Epithelial cell of prostate (primary cell): Measurements from ENCODE around the gene PCDHB1.

Experiments
- DNase-seq: peaks from one replicate; pipeline ENCODE4 v3.0.0-alpha.2; 2011; ENCODE audit warnings: low read depth, low spot score
- H3K27ac ChIP-seq: fragments of 450-650 bp; 2 replicates; pipeline ENCODE4 v1.5.1; 2017; ENCODE audit warnings: mild to moderate bottlenecking

PCDHB1 gene, protein sequence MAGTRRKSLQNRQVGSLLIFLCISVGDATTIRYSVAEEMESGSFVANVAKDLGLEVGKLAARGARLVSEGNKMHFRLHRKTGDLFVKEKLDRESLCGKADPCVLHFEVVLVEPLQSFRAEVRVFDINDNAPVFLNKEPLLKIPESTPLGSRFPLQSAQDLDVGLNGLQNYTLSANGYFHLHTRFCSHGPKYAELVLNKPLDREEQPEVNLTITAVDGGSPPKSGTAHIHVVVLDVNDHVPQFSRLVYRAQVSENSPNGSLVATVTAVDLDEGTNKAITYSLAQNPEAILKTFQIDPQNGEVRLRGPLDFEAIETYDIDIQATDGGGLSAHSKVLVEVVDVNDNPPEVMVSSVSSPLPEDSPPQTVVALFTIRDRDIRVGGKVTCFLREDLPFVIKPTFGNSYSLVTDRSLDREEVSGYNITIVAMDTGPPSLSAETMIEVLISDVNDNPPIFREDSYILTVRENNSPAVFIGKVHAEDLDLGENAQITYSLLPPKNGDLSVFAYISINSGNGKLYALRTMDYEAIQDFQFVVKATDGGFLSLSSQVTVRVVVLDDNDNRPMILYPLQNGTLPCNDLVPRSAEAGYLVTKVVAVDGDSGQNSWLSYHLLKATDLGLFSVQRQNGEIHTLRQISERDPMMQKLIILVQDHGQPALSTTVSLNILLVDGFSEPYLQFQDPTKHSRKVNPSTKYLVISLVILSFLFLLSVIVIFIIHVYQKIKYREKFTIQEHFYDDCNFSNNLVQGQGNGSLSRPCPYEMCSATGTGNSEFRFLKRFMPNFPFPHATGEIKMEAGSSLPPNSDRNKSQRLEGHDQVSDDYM

DNA sequence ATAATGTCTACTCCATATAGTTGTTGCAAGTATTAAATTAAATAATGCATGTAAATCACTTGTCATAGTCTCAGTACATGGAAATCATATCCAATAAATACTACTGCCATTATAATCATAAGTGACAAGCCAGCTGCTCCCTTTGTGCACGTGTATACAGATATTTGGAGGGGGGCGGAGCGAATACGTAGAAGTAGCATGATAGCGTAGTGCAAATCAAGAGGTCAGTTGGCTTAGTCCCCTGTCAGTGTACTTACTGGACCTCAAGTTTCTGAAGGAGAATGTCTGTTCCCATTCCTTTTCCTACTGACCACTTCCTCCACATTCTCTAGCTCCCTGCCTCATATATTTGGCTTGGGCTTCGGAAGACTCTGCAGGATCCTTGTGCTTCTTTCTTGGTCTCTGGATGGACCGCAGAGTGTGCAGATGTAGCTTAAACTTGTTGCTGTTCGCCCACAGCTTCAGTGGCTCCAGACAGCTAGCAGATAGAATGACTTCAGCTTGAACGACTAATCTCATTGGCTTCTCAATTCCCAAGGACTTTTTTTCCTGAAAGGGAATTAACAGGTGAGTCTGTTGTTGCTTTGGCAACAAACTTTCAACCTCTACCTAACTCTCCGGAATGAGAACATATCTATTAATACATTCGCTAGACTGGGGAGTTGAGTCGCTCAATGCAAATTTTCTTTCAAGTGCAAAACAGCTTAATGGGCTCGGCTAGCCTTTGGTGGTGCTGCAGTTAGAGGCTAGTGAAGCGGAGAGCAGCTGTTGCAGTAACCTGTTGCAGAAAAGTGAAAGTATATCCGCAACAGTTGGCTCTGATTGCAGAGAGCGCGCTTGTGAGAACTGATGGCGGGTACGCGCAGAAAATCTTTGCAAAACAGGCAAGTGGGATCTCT is at the start of gene PCDHB1:
Gene PCDHB1 (plus strand): TSS at position 753 of the 899 bp plus-strand sequence. CDS start 97 bp downstream, at position 850.
- DNase-seq = no peak
- H3K27ac ChIP-seq = no peak within 1 kb of the TSS

DNA sequence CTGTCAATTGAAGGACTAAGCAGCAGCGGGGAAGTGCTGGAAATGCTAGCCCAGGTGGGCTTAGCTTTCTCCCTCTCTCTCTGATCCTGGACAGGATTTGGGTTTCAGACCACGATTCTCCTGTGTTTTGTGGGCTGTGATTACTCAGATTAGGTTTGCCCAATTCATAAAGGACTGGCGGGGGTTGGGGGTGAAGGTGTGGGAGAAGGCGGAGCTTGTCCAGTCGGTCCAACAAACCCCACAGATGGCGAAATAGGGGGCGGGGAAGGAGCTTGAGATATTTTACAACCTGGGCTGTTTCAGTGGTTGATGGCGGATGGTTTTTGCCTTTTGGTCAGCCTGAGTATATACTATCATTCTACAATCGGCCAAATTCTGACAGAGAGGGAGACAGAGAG is 49.7 kb upstream of the PCDHB1 start:
- peak overlapping the region; percentile 96 for H3K27ac ChIP-seq
- no peak for DNase-seq

DNA sequence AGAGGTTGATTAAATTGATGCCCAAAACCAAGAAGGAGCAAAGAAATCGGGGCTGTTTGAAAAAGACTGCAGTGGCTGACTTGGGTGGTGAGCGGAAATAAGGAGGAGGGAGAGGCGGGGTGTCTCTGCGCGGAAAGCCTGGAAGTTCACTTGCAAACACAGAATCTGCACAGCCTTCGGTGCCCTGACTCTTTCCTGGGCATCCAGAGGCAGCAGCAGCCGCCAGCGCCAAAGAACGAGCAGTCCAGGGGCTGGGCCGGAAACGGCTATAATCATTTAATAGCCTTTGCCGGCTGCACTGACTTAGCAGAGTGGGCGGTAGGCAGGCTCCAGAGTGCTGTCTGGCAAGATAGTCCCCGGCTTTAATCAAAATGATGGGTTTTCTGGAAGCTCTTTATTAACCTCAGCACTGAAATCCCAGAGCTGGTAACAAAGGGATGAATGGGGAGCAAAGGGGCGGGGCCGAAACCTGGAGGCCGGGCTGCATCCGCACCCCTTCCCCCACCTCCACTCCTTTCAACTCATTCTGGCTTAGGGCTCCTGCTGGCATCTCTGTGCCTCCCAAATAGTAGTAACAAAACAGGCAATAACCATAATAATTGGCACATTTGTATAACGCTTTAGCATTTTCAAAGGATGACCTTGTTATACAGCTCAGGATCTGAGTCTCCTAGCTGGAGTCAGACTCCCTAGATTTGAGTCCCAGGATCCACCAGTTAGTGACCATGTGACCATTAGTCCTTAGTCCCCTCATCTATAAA is 49.1 kb upstream of the PCDHB1 start:
- peak overlapping the region; percentile 96 for H3K27ac ChIP-seq
- DNase-seq = no peak

DNA sequence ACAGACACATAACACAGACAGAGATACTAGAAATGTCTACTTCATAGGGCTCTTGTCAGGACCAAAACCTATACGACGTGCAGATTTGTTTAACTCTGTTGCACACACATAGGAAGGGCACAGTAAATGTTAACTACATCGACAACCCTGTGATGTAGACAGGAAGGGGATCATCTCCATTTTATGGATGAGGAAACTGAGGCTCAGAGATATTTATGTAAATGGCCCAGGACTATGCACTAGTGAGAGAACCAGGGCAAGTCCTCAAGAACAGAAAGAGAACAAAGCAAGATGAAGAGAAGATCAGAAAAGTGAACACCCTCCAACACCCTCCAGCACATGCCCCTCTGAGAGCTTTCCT is 48.6 kb upstream of the PCDHB1 start:
- peak overlapping the region; percentile 96 for H3K27ac ChIP-seq
- no peak for DNase-seq

DNA sequence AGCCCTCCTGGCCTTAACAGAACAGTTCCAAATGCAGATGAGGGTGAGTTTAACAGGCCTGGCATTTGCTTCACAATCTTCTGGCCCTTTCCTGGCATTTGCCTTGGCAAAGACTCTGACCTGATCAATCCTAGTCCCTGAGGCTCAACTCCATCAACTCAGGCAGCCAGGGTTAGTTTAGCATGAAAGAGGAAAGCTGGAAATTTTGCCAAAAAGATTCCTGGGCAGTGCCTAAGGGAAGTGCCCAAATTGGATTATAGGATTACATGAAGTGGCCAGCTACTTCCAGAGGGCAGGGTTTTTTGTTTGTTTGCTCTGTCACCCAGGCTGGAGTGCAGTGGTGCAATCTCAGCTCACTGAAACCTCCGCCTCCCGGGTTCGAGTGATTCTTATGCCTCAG is 48.1 kb upstream of the PCDHB1 start:
- peak overlapping the region; percentile 96 for H3K27ac ChIP-seq
- no peak for DNase-seq

DNA sequence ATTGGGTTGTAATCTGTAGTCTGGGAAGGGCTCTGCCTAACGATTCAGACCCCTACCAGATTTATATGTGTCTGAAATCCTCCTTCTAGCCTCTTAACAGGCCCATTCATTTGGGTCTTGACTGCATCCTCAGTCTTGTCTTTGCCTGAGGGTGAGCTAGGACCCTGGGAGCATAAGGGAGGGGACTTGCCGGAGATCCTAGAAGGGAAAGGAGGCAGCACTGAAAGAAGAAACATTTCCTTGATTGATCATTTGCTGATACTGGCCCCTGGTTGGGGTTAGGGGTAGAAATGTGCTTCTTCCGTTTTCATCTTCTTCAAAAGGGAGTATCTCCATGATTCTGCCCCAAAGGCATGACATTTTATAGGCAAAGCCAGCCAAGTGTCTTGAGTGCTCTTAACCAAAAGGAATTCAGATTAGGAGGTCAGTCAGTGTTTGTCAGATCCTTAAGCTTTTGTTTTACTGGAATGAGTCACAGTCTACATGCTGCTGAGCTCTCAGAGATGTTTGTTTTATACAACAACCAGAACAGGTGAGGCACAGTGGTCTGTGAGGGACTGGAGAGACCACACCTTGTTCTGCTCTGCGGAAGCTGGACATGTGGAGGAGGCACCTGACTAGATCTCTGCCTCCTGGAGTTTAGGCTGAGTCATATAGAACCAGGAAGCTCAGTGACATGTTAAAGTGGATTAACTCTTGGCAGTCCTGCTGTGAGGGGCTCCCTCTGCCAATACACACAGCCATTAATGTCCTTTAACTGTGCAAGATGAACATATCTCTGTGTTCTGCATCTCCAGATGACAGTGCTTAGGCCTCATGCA is 47.2 kb upstream of the PCDHB1 start:
- peak; percentile 98 for DNase-seq
- H3K27ac ChIP-seq = peak overlapping the region; percentile 96

DNA sequence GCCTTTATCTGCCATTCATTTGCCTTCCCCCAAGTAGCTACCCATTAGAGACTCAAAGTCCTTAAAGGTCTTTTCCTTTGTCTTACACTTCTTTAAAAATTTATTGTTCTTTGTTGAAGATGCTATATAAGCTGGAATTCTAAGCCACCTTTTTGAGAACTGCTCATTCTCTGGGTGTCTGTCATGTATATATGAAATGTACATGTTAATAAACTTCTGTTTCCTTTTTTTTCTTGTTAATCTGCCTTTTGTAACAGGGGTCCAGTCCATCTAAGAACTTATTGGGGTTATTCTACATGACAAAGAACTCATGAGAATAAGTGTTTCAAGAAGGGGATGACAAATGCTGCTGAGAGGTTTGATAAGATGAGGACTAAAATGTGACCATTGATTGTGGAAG is 43.4 kb upstream of the PCDHB1 start:
- H3K27ac ChIP-seq = no peak overlapping the region
- DNase-seq = no peak

DNA sequence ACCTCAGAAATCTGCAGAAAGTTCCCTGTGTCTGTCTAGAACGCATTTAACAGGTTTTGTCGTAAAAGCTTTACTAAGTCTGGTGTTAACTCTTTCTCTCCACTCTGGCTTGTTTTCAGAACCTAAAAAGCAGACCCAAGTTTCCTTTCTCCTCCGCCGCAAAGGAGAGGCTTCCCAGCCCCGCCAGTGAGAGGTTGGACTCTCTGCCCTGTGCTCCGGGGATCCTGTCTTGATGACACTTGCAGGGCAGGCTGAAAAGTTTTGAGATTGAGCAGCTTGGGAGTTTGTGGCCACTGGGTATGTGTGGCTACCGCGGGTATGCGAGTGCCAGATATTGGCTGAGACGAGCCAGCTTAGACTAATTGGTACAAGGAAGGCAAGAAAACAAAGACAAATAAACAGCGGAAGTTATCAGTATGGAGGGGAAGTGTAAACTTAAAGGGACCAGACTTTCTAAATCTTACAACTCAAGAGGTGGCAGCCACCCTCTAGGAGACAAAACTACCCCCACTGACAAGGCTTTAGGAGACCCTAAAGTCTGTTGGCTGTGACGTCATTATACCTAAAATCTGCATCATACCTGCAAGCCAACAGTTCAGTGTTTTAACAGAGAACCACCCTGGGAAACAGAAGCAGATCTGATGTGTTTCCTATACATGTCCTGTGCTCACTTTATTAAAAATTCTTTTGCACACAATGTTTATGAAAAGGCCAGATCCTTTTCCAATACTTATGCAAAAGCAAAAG is 41.0 kb upstream of the PCDHB1 start:
- H3K27ac ChIP-seq = no peak overlapping the region
- no peak for DNase-seq

DNA sequence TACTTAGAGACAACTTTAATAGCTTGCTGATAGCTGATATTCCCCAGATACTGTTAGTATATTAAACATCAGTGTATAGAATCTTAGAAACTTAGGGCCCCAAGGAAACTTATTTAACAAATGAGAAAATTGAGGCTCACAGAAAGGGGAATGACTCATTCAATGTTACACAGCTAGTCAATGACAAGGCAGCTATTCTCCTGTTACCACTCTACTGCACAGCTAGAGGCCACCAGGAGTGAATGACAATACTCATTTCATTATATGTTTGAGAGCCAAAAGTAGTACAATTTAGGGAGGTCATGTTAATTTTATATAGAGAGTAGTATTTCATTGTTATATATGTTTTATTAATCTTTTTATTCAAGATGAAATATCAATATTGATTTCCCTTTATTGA is 33.2 kb upstream of the PCDHB1 start:
- no peak for DNase-seq
- no peak overlapping the region for H3K27ac ChIP-seq

DNA sequence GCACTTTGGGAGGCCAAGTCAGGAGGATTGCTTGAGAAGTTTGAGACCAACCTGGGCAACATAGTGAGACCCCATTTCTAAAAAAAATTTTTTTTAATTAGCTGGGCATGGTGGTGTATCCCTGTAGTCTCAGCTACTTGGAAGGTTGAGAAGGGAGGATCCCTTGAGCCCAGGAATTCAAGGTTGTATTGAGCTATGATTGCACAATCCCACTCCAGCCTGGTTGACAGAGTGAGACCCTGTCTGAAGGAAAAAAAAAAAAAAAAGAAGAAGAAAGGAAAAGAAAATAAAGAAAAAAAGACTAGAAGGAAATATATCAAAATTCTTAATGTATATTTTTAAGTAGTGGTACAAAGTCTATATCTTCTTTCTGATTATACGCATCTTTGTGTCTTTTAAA is 28.8 kb upstream of the PCDHB1 start:
- DNase-seq = no peak
- no peak overlapping the region for H3K27ac ChIP-seq

DNA sequence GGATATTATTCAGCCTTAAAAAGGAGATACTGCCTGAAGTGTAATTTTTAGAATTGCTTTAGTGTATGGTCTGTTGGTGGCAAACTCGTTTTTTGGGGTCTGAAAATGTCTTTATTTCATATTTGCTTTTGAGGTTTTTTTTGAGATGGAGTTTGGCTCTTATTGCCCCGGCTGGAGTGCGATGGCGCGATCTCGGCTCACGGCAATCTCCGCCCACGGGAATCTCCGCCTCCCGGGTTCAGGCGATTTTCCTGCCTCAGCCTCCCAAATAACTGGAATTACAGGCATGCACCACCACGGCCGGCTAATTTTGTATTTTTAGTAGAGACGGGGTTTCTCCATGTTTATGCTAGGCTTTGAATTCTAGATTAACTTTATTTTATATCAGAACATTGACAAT is 20.2 kb upstream of the PCDHB1 start:
- no peak for DNase-seq
- no peak overlapping the region for H3K27ac ChIP-seq

DNA sequence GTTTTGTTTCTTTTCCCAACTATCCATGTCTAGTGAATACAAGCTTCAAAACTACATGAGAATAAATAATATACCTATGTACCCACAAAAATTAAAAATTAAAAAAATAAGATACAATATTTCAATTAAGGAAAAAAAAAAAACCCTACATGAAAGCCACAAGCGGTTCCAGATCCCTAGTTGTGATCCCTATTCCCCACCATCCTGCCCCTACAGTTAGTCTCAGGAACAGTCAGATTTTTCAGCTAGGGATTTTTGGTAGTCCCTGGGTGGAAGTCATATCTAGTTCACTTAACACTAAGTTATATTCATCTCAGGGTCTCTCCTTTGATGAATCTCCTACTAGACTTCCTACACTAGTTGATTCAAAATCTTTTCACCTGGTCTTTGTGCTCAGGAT is 18.5 kb upstream of the PCDHB1 start:
- H3K27ac ChIP-seq = no peak overlapping the region
- no peak for DNase-seq

DNA sequence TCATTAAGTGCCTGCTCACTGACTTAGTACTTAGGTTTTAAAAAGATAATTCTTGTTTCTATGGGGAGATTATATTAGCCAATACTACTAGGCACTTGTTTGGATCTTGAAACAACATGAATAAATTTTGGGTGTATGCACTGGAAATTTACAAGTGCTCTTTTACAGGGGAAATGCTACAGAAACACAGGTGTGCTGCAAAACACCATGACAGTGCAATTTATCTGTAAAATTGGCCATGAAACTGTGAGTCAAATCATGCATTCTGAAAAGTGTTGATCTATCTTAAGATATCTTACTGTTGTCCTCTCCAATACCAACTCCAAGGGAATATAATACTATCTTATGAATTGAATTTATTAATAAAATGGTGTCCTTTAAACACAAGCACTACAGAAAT is 12.1 kb upstream of the PCDHB1 start:
- H3K27ac ChIP-seq = no peak overlapping the region
- no peak for DNase-seq

DNA sequence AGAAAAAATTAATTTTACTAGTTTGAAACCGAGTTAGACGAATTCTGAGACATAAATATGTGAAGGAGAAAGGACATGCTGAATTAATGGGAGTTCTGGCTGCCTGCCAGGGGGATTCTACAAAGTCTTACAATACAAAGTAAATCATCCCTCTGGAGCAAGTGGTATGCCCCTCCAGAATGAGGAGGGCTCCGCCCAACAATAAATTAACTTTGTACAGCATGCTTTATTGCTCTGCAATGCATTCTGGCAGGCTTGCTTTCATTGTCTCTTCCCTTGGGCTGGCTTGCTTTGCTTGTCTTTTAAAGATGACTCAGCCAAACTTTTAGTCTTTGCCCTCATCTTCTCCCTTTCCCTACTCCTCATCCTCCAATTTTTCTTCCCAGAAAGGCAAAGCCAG is 11.7 kb upstream of the PCDHB1 start:
- DNase-seq = no peak
- no peak overlapping the region for H3K27ac ChIP-seq

DNA sequence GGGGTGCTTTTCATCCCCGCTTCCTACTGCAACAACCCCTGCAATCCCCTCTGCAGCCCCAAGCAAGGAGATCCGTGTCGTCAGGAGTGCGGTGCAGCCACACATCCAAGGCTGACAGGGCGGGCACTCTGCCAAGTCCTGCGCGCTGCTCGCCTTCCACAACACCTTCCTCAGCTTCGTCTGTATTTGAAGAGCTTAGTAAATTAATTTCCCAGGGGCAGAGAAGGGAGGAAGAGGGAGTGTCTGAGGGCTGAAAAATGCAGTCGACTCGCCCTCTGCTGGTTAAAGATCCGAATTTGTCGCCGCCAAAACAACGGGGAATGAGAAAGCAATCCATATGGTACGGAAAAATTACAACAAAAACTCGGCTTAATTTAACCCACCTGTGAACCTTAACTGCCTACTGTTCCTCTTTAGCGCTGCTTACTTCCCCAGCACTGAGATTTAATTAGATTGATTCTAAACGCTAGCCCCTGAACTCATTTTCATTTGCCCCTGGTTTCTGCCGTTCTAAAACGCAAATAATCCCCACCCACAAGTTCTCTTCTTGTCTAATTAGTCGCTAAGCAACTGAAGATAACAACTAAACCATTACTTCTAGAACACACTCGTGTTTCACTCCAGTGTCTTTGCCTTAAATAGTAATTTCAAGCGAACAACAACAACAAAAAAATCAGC is 10.9 kb upstream of the PCDHB1 start:
- H3K27ac ChIP-seq = peak overlapping the region; percentile 14
- peak; percentile 3 for DNase-seq

DNA sequence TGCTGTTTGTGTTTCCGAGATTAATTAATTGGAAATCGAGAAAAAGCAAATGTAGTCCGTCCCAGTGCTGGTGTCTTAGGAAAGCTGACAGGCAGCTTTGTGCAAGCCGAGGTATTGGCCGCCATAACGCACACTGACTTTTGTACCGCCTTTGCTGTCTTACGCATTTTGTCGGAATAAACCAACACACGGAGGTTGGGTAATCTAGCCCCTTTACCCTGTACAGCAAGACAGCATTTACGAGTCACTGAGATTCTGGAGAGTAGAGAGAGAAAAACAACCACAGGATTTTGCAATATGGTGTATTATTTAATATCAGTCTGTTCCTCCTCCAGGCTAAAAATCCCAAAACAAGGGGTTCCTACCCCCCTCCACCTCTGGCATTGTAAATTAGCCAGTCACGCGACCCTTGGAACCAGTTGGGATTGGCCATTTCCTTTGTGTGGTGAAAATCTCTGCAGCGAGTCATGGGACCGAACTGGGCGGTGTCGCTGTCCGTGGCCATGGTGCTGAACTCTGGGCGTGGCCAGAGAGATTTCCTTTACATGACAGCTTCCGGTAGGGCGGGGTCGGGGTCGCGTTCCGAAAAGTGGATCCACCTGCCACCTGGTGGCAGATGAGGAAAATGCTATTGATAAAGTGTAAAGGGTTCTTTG is 10.3 kb upstream of the PCDHB1 start:
- DNase-seq = peak; percentile 63
- peak overlapping the region; percentile 14 for H3K27ac ChIP-seq

DNA sequence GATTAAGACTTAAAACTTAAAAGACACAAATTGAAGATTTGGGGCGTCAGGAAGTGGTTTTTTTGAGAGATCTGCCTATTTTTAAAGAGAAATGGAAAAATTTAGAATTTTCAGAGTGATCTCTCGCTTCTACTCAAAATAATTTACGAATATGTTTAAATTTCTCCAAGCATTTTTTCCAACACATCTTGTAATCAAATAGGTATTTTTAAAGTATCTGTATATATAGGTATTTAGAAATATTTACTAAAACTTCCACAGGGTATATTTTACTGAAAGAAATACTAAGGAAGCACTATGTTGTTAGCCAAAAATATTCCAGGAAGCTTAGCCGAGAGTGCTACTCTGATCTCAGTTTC is 9.8 kb upstream of the PCDHB1 start:
- no peak overlapping the region for H3K27ac ChIP-seq
- no peak for DNase-seq
